DMS 273 (cell line): ENCODE results near the gene AK8.

ENCODE experiments used
- DNase-seq: peaks from one replicate; lab custom pipeline; 2025; ENCODE audit not compliant: unreplicated experiment; lab: John Stamatoyannopoulos, UW

Gene AK8

GRCh38 chr9:132800038-132800648 is 77.9 kb downstream of the AK8 start:
- DNase-seq = peak; percentile 90

- DNase-seq = peak; percentile 6
These were observed 79.0 kb downstream of the AK8 start for GRCh38 chr9:132798817-132799790.

- no peak for DNase-seq
These were observed 80.0 kb downstream of the AK8 start for GRCh38 chr9:132797861-132798659.

- no peak for DNase-seq
These were observed 82.4 kb downstream of the AK8 start for GRCh38 chr9:132795511-132796303.

- DNase-seq = no peak
These were observed 83.2 kb downstream of the AK8 start for GRCh38 chr9:132794730-132795380.

- DNase-seq = no peak
These were observed 84.2 kb downstream of the AK8 start for GRCh38 chr9:132793606-132794580.

GRCh38 chr9:132792547-132792946 is 85.5 kb downstream of the AK8 start:
- DNase-seq = no peak

GRCh38 chr9:132791699-132792240 is 86.3 kb downstream of the AK8 start:
- no peak for DNase-seq

- no peak for DNase-seq
These were observed 88.4 kb downstream of the AK8 start for GRCh38 chr9:132789719-132790118.

GRCh38 chr9:132788378-132788777 is 89.7 kb downstream of the AK8 start:
- DNase-seq = no peak

- DNase-seq = no peak
These were observed 90.3 kb downstream of the AK8 start for GRCh38 chr9:132787748-132788159.

- DNase-seq = no peak
These were observed 93.7 kb downstream of the AK8 start for GRCh38 chr9:132784286-132784830.

GRCh38 chr9:132783006-132783405 is 95.1 kb downstream of the AK8 start:
- no peak for DNase-seq

- DNase-seq = no peak
These were observed 96.0 kb downstream of the AK8 start for GRCh38 chr9:132782037-132782436.

- no peak for DNase-seq
These were observed 97.7 kb downstream of the AK8 start for GRCh38 chr9:132780230-132781007.

- no peak for DNase-seq
These were observed 101.2 kb downstream of the AK8 start for GRCh38 chr9:132776891-132777290.

- no peak for DNase-seq
These were observed 101.8 kb downstream of the AK8 start for GRCh38 chr9:132776268-132776667.

- DNase-seq = no peak
These were observed 102.4 kb downstream of the AK8 start for GRCh38 chr9:132775720-132776119.
